ENCODE results near the gene FGFBP3. TPM values are rescaled to one million over a fixed set of nuclear protein-coding genes. Genes with fewer than 3 reads are reported as not detected.
A peak's percentile ranks its signal among the peaks of the same experiment; 100 is the strongest.

The FGFBP3 gene
- total and polyA plus RNA-seq, 7 experiments from 2014 or later = 1.1 to 7.7 (median 2.1) TPM

DNA sequence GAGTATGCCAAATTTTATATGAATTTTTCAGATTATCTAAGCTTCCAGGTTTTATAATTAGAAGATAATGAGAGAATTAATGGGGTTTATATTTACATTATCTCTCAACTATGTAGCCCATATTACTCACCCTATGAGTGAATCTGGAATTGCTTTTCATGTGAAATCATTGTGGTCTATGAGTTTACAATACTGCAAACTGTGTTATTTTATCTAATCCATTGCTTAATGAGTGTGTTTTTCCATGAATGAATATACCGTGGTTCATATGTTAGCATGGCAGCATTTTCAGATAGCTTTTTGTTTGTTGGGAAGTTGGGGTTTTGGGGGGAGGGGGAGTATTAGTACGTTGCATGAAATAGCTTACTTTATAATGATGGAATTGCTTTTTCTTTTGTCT lies 44.5 kb downstream of the FGFBP3 start:
- ChIA-PET CTCF (interaction anchor here (0.6 kb wide), 1 partner anchor 1103 kb away, joined by 4 read pairs; no protein-coding TSS in a partner anchor), POLR2A (interaction anchor here (0.6 kb wide), 1 partner anchor 34 kb away, joined by 3 read pairs; no protein-coding TSS in a partner anchor)
- H3K27me3 ChIP-seq (ENCODE audit: control insufficient read depth in 2 of 2, insufficient read depth in 2 of 2, low read length in 2 of 2) = no peaks in the 10 kb centered on the region
- intact Hi-C loops (cut with micrococcal nuclease) = loop anchor here in 1 of 2 donors (10.0 kb wide), 1 partner anchor 570 kb away; no protein-coding TSS in a partner anchor
- peaks cover 5 to 36% (median 17%) of the 10 kb centered on the region in 3 experiments for H3K36me3 ChIP-seq (ENCODE audit: control insufficient read depth in 2 of 3, insufficient read depth in 3 of 3, low read length in 3 of 3)
- Mint-ChIP-seq H3K36me3 (peaks cover 6 to 35% (median 14%) of the 10 kb centered on the region in 5 donors), H3K9me3 (no peaks in the 10 kb centered on the region), H3K27me3 (no peaks in the 10 kb centered on the region), H3K4me1 (no peaks in the 10 kb centered on the region), H3K4me3 (no peak overlapping the region), H3K27ac (peak overlapping the region in 2 of 9 donors; percentile 51 to 52)
- no peaks in the 10 kb centered on the region for H3K4me1 ChIP-seq (ENCODE audit: control insufficient read depth in 2 of 2, insufficient read depth in 2 of 2, low read length in 2 of 2)
- no peaks in the 10 kb centered on the region for H3K9me3 ChIP-seq (ENCODE audit: control insufficient read depth in 2 of 3, low read length in 3 of 3)
- no peak for DNase-seq
- no peak for ATAC-seq
- H3K27ac ChIP-seq (ENCODE audit: low read depth, low read length) = no peak overlapping the region
- H3K4me3 ChIP-seq (ENCODE audit: low read length) = no peak overlapping the region

DNA sequence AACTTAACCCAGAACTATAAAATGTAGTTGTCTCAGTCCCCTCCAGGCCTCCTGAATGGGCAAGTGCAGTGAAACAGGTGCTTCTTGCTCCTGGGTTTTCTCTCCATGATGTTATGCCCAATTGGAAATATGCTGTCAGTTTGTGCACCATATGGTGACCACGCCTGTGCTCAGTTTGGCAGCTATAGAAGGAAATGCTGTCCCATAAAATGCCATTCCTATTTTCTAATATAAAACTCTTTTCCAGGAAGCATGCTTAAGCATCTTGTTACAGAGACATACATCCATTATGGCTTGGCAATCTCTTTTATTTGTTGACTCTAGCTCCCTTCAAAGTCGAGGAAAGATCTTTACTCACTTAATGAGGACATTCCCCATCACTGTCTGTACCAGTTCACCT lies 45.2 kb downstream of the FGFBP3 start:
- no peak overlapping the region for H3K4me3 ChIP-seq (ENCODE audit: low read length)
- peaks cover 10 to 43% (median 17%) of the 10 kb centered on the region in 3 experiments for H3K36me3 ChIP-seq (ENCODE audit: control insufficient read depth in 2 of 3, insufficient read depth in 3 of 3, low read length in 3 of 3)
- no peaks in the 10 kb centered on the region for H3K9me3 ChIP-seq (ENCODE audit: control insufficient read depth in 2 of 3, low read length in 3 of 3)
- Mint-ChIP-seq H3K27ac (no peak overlapping the region), H3K4me1 (no peaks in the 10 kb centered on the region), H3K9me3 (no peaks in the 10 kb centered on the region), H3K36me3 (peaks cover 6 to 36% (median 14%) of the 10 kb centered on the region in 5 donors), H3K27me3 (no peaks in the 10 kb centered on the region), H3K4me3 (no peak overlapping the region)
- ChIA-PET POLR2A (no interaction called here), CTCF (no interaction called here)
- H3K4me1 ChIP-seq (ENCODE audit: control insufficient read depth in 2 of 2, insufficient read depth in 2 of 2, low read length in 2 of 2) = no peaks in the 10 kb centered on the region
- no peak overlapping the region for H3K27ac ChIP-seq (ENCODE audit: low read depth, low read length)
- no peaks in the 10 kb centered on the region for H3K27me3 ChIP-seq (ENCODE audit: control insufficient read depth in 2 of 2, insufficient read depth in 2 of 2, low read length in 2 of 2)
- DNase-seq = no peak
- intact Hi-C loops (cut with micrococcal nuclease) = loop anchor here in 1 of 2 donors (10.0 kb wide), 1 partner anchor 571 kb away; no protein-coding TSS in a partner anchor
- no peak for ATAC-seq

DNA sequence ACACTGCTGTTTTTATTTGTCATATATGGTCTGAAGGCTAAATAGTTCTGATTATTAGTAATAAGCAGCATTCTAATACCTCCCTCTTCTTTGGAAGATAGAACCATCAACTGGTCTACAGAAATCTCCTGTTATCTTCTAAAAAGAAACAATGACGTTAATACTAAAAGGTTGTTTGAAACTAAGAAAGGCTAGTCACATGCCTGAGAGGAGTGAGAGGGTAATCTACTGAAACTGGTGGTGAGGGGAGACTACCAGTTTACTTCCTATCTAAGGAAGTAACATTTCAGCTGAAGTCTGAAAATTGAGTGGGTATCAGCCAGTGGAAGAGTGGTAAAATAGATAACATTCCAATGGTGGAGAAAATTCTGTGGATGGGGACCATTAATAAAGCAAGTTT lies 48.4 kb downstream of the FGFBP3 start:
- no peak for ATAC-seq
- intact Hi-C loops (cut with micrococcal nuclease) = loop anchor here in 1 of 2 donors (10.0 kb wide), 1 partner anchor 574 kb away; no protein-coding TSS in a partner anchor
- H3K4me3 Mint-ChIP-seq = no peak overlapping the region
- ChIA-PET POLR2A (no interaction called here), CTCF (no interaction called here)
- Histone ChIP-seq H3K4me1 (ENCODE audit: control insufficient read depth in 2 of 2, insufficient read depth in 2 of 2, low read length in 2 of 2) (no peaks in the 10 kb centered on the region), H3K27ac (ENCODE audit: low read depth, low read length) (no peak overlapping the region), H3K36me3 (ENCODE audit: control insufficient read depth in 2 of 3, insufficient read depth in 3 of 3, low read length in 3 of 3) (peaks cover 17 to 67% (median 31%) of the 10 kb centered on the region in 3 experiments), H3K9me3 (ENCODE audit: control insufficient read depth in 2 of 3, low read length in 3 of 3) (no peaks in the 10 kb centered on the region), H3K4me3 (ENCODE audit: low read length) (no peak overlapping the region), H3K27me3 (ENCODE audit: control insufficient read depth in 2 of 2, insufficient read depth in 2 of 2, low read length in 2 of 2) (no peaks in the 10 kb centered on the region)
- H3K27ac Mint-ChIP-seq = peak overlapping the region in 4 of 9 donors; percentile 25 to 63 (median 40)
- no peaks in the 10 kb centered on the region for H3K27me3 Mint-ChIP-seq
- H3K36me3 Mint-ChIP-seq = peaks cover 10 to 59% (median 29%) of the 10 kb centered on the region in 5 donors
- no peaks in the 10 kb centered on the region for H3K9me3 Mint-ChIP-seq
- DNase-seq = no peak
- peaks cover 0 to 2% (median 0%) of the 10 kb centered on the region in 7 donors for H3K4me1 Mint-ChIP-seq

DNA sequence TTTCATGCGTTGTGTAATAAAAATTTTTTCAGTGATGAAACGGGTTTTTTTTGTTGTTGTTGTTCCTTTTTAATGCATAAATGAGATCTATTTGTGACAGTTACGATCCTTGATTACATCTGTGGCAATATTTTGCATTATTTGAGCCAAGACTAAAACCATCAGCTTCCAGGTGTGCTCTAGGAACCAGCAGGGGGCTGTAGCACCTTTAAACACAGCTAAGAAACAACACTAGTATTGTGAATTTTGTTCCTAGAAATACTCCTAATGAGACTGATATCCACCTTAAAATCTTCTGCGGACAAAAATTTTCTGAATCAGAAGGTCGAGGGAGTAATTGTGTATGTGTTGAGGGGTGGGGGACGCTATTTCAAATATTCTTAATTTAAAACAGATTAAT lies 52.6 kb downstream of the FGFBP3 start:
- Histone ChIP-seq H3K9me3 (ENCODE audit: control insufficient read depth in 2 of 3, low read length in 3 of 3) (no peaks in the 10 kb centered on the region), H3K4me3 (ENCODE audit: low read length) (no peak overlapping the region), H3K4me1 (ENCODE audit: control insufficient read depth in 2 of 2, insufficient read depth in 2 of 2, low read length in 2 of 2) (no peaks in the 10 kb centered on the region), H3K36me3 (ENCODE audit: control insufficient read depth in 2 of 3, insufficient read depth in 3 of 3, low read length in 3 of 3) (peaks cover 10 to 70% (median 37%) of the 10 kb centered on the region in 3 experiments), H3K27me3 (ENCODE audit: control insufficient read depth in 2 of 2, insufficient read depth in 2 of 2, low read length in 2 of 2) (no peaks in the 10 kb centered on the region), H3K27ac (ENCODE audit: low read depth, low read length) (no peak overlapping the region)
- DNase-seq (no peak), ATAC-seq (no peak)
- Mint-ChIP-seq H3K27ac (peak overlapping the region in 1 of 9 donors; percentile 7), H3K9me3 (no peaks in the 10 kb centered on the region), H3K4me1 (peaks cover 0 to 2% (median 0%) of the 10 kb centered on the region in 7 donors), H3K27me3 (no peaks in the 10 kb centered on the region), H3K4me3 (no peak overlapping the region), H3K36me3 (peaks cover 10 to 57% (median 30%) of the 10 kb centered on the region in 5 donors)
- intact Hi-C loops (cut with micrococcal nuclease) = loop anchor here (1.0 to 2.0 kb wide), 4 partner anchors 52 to 98 kb away; no protein-coding TSS in a partner anchor
- ChIA-PET POLR2A (interaction anchor here (1.4 kb wide), 1 partner anchor 52 kb away, joined by 3 read pairs; no protein-coding TSS in a partner anchor), CTCF (interaction anchor here (0.6 to 1.4 kb wide), 2 partner anchors 47 to 56 kb away, joined by 4 to 10 read pairs; no protein-coding TSS in a partner anchor)

Other genes with a start within 250 kb of the FGFBP3 start
- 10 to 100 TPM; 35.0 to 57.3 (median 41.5) TPM for gene TNKS2, start 111.1 kb downstream of the FGFBP3 start, total RNA-seq
- gene TNKS2, start 111.1 kb downstream of the FGFBP3 start, polyA plus RNA-seq = 10 to 100 TPM; 15.8 to 23.7 TPM
- 10 to 100 TPM; 55.7 to 84.8 (median 78.5) TPM for gene BTAF1, start 14.3 kb upstream of the FGFBP3 start, total RNA-seq
- gene BTAF1, start 14.3 kb upstream of the FGFBP3 start, polyA plus RNA-seq = 10 to 100 TPM in 1 of 2 donors, 1 to 10 TPM in 1; 6.9 to 11.9 TPM